Measurements from ENCODE around the gene SCML2.

DNA sequence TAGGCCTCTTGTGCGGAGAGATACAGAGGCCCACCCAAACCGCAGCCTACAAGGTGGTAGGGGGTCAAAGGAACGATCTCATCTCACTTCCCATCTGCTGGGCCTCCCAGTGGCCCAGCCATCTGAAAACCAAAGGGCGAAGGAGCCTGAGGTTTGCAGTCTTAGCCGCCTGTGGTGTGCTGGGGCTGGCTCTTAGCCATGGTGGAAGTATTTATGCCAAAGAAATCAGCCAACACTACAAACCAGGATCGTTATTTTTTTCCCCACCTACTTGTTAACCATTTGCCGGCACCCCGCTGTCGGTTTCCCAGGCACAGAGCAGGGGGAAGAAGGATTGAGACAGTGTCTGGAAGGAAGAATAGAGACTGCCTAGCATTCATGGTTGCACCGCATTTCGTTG lies 40.0 kb upstream of the SCML2 start:
- TF ChIP-seq GATA2 (IDR thresholded peaks at IDR 0.05; ENCODE audit: low read depth, low read length) (no peak), GATA3 (IDR thresholded peaks at IDR 0.05; ENCODE audit: low read depth, low read length) (no peak)

Measured in SH-SY5Y (cell line).